GM18520 (cell line): ENCODE measurements around the gene PPIL6.

Experiments
- ATAC-seq: cut with Tn5 transposase; IDR thresholded peaks from one replicate; pipeline ENCODE4 v1.9.1; 2021; ENCODE audit not compliant: unreplicated experiment

Gene PPIL6

DNA sequence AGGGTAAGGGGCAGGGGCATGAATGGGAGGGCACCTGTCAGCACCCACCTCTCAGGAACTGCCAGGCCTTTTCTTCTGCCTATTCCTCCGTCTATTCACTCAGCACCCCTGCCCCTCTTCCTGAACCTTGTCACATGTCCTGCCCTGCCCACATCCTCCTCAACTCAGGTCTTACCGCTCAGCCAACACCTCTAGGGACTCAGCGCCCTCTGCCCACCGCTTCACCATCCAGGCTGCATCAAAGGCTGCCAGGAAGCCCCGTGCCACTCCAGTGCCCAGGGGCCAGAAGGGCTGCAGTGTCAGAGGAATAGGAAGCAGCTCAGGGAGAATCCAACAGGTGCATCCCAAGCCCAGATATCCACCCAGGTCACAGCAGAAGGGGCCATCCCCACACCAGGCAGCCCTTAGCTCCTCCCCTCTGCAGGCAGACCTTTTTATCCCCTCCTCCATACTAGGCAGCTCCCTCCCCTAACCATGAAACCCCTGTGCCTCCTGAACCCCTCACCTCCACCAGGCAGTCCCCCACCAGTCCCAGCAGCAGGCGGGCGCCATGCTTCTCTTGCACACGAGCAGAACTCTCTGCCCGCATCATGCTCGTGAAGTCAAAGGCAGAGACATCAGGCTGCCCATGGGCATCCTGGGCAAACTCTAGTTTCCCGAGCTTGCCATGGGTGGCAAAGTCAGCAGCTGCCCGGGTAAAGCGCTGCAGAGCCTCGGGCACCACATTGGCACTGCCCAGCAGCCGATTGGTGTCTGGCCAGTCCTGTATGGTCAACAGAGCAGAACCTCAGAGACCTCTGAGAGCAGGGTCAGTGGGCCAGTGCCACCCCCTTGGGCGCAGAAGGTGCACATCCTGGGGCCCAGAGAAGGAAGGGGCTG is 9.6 kb upstream of the PPIL6 start:
- ATAC-seq: no peak

DNA sequence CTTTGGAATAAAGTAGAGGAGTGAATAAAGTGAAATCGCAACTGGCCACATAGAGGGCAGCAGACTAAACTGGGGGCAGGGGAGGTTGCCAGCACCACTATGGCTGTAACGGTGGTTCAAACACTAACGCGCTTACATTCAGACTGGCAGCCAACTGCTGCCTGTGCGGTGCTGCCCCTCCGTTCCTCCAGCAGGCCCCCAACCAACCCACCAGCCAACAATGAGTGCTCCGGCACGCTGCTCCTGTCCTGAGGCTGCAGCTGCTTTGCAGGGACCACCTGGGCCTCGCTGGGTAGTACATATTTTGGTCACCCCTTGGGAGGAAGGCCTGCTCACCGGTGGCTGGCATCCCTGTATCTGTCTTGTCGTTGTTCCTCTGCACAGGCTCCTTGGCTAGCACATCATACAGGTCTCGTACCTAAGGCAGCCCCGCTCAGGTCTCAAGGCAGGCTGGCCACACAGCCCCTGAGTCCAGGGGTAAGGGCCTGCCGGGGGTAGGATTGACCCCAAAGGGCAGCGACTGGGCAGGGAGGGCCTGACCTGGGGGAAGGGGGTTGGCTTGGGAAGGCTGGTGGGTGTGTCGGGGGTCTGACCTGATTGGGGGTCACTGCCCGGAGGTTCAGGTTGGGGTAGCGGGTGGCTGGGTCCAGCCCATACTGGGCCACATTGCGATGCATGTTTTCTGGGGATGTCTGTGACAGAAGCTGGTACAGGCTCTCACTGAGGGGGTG is 8.8 kb upstream of the PPIL6 start:
- ATAC-seq: no peak

DNA sequence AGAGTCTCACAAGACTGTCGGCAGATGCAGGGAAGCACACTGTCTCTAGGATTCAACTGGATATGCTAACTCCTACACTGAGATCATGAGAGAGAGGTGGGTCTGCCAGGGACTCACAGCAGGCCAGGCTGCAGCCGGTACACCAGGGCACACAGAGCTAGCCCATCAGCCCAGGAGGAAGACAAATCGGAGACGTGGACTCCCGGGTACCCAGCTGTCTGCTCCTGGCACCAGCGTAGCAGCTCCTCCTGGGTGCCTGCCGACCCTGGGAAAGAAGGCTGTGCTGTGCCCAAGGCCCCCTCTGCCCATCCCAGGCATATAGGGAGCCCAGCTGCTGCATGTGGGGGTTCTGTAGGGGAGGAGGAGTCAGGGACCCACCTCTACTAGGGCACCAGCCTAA is 8.2 kb upstream of the PPIL6 start:
- ATAC-seq: no peak

DNA sequence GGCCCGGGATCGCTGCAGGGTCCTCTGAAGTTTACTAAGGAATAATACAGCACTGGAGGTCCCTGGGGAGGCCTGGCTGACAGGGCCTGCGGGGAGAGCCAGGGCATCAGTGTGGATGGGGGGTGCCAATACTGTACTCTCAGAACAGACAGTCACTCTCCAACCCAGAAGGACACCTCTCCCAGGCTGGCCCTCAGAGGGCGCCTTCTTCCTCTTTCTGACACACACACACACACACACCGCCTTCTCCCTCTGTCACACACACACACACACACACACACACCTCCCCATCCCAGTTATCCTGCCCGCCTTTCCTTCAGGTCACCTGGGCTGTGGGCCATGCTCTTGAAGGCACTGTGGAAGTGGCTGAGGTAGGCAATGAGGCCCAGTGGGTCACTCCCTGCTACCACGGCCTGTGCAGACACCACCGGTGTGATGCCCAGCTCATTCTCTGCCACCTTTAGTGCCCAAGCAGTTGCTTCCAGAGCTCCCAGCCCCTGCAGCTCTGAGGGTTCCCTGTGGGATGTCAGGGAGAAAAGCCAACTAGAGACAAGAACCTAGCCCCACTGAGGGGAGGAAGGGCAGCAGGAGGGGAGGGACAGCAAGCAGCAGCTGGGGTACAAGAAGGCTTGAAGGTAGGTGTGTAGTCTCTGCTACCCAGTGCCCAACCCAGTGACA is 7.6 kb upstream of the PPIL6 start:
- ATAC-seq: no peak

DNA sequence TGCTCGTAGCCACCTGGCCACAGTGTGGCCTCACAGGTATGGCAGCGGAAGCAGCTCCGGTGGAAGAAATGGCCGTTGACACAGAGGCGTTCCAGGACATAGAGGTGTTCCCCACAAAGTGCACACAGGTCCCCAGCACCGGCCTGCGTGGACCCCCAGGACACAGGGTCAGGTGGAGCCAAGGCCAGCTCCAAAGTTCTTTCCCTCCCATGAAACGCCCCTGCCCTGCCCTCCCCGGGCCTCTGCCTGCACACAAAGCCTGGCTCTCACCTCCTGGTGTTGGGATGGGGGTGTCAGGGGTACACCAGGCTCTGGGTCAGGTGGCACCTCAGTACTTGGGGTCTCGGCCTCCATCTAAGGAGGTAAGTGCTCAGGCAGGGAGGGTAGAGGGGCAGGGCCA is 6.7 kb upstream of the PPIL6 start:
- ATAC-seq: no peak

DNA sequence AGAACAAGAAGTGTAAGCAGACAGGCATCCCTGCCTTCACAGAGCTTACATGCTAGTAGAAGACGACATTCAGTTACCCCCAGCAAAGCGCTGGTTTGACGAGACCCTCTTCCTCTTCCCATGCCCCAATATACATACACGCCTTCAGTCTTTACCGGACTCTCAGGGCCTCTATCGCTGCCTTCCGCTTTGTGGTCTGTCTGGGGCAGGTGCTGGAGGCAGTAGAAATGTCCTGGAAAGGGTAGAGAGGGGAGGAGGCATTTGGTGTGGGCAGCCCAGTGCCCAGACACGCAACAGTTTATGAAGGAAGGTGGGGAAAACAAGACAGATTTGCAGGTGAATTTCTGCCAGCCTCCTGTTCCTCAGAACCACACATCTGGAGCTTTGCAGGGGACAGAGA is 6.1 kb upstream of the PPIL6 start:
- ATAC-seq: no peak

DNA sequence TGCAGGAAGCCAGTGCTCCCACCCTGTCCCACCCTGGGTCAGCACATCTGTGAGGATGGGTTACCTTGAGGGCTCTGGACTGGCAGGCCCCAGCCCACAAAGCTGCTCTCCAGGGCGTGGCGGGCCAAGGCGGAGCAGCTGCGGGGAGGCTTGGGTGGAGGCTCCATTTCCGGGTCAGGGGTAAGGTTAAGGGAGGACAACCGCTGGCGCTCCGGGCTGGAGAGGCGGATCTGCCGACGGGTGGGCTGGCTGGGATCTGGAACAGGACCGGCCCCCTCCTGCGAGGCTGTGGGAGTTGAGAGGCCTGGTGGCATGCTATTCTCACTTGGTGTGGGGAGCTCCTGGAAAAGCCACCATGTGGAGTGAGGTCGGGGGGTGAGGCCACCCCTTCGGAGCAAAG is 5.6 kb upstream of the PPIL6 start:
- no peak for ATAC-seq

DNA sequence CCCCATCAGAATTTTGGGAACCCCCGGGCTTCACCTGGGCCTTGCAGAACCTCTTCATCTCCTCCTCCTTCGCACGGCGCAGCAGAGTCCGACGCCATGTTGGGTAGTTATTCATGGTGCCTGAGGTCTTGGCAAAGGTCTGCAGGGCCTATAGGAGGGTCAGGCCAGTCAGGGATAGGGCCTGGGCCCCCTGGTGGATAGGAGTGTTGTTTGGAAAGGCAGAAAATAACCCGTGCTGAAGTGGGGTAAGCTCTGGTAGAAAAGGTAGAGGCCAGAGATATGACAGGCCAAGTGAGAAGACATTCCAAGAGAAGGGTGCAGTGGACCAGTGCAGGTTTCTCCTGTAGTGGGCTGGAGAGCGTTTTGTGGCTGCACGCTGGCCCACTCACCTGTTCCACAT is 5.0 kb upstream of the PPIL6 start:
- no peak for ATAC-seq

DNA sequence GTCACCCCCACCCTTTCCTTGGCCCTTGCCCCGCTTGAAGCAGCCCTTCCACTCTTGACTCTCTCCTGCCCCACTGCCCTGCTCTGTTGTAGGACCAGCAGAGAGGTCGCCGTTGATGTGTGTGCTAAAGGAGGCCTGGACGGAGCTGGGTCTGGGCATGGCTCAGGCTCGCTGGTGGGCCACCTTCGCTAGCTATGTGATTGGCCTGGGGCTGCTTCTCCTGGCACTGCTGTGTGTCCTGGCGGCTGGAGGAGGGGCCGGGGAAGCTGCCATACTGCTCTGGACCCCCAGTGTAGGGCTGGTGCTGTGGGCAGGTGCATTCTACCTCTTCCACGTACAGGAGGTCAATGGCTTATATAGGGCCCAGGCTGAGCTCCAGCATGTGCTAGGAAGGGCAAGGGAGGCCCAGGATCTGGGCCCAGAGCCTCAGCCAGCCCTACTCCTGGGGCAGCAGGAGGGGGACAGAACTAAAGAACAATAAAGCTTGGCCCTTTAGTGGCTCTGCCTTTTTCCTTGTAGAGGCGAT is 3.1 kb upstream of the PPIL6 start:
- ATAC-seq: no peak

DNA sequence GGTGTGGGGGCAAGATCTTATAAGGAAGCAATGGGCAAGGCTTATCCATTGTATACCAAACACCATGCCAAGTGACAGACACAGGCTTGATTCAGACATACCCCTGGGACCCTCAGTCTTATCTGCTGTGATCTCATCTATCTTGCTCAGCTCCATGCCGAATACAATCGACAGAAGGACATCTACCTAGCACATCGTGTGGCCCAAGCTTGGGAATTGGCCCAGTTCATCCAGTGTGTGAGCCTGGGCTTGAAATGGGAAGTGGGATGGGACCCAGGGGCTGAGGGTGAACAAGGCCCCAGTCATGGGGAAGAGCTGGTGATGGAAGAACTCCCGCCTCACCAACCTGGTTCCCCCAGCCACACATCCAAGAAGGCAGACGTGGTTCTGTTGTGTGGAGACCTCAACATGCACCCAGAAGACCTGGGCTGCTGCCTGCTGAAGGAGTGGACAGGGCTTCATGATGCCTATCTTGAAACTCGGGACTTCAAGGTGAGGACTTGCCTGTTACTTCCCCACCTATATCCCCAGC is 2.0 kb upstream of the PPIL6 start:
- no peak for ATAC-seq

DNA sequence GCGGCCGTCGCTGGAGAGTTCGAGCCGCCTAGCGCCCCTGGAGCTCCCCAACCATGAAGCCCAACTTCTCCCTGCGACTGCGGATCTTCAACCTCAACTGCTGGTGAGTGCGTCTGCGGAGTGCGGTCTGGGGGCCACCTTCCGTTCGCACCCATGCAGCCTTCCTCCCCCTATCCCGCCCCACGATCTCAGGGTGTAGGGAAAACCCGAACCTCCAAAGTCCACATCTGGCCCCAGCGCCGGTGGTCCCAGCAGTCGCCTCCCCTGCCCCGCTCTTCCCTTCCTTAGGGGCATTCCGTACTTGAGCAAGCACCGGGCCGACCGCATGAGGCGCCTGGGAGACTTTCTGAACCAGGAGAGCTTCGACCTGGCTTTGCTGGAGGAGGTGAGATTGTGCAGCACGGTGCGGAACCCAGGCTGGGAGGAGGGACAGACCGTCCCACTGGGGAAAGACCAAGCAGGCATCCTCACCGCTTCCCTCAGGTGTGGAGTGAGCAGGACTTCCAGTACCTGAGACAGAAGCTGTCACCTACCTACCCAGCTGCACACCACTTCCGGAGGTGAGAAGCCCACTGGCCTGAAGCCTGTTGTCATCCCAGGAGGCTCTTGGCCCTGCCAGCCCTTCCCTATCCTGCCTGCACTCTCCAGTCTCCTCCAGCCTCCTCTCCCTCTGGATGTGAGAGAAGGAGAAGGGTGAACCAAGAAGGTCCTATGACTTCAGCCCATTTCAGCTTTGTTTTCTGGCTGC is 815 bp upstream of the PPIL6 start:
- no peak for ATAC-seq

DNA sequence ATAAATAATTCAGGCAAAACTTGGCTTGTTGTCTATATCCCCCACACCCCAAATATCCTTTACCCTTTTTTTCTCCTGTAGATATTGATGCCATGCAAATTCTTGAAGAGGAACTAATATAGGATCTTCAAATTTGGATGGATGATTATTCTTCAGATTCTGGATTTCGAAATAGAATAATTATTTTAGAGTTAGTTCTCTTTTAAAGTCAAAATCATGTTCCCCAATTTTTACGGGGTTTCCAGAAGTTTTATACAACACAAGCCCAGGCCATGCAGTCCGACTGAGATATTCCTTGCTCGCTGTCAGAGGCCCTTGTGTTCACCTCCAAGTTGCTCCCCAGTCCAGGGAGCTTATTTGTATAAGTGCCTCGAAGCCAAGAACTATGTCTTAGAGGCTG is 4.4 kb downstream of the PPIL6 start:
- no peak for ATAC-seq

DNA sequence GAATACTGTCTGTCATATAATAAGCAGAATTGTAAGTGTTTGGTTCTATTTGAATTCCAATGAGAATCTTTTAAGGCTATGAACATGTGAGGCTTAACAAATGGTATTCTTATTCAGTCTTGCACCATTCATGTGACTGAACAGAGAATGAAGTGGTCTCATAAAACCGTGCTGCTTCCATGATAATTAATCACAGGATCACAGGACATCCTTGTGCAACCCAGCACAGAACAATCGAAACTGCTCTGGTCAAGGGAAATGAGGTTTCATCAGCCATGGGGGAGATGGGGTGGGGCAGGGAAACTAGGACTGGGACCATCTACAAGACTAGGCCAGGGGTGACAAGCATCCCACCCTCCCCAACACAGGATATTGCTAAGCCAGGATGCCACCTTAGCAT is 6.0 kb downstream of the PPIL6 start:
- no peak for ATAC-seq

DNA sequence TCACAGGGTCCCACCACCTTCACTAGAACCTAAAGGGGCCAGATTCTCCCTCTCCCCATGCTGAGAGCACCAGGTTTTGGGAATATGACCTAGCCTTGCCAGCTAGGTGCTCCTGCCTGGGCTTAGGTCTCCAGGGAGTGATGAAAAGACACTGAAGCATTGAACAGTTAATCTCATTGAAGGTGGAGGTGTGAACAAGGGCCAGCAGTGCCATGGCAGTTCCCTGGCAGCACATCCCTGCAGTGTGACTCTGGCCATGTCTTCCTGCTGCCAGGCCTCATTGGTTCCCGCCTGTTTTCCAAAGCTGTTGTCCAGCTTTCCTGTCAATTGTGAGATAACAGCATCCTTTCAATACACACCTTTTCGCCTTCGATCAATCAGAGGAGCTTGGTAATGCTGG is 10.9 kb downstream of the PPIL6 start:
- ATAC-seq: no peak

DNA sequence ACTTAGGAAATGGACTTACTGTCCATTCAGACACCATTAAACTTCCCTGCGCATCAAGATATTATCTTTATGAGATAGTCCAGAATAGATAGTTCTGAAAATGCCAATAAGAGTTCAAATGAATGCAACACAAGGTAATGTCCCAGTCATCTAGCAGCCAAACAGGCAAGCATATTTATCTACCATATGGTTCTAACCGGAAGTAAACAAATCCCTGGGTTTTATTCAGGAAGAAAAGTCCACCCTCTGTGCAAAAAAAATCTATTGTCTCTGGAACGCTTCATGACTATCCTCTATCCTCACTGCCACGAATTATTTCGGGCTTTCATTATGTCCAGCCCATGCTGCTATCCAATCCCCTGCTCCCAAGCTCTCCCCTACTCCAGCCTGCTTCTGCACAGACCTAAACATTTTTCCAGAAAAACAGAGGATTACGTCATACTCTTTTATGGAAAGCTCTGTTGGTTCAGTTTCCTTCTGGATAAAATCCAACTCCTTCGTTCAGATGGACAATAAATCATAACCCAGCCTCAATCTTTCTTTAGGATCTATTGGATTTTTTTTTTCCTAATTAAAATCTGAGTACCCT is 11.4 kb downstream of the PPIL6 start:
- no peak for ATAC-seq

DNA sequence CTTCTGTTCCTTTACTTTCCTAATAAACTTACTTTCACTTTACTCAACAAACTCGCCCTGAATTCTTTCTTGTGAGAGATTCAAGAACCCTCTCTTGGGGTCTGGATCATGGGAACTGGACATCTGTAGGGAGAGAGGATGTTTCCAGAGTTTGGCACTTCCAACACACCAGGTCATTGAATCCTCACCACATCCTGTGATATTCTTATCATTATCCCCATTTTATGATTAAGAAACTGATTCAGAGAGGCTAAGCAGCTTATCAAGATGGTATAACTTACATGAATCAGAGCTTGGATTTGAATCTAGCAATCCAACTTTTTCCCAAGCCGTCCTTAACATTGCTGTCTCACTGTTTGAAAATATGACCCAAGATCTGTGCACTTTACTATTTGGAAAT is 15.5 kb downstream of the PPIL6 start:
- no peak for ATAC-seq

DNA sequence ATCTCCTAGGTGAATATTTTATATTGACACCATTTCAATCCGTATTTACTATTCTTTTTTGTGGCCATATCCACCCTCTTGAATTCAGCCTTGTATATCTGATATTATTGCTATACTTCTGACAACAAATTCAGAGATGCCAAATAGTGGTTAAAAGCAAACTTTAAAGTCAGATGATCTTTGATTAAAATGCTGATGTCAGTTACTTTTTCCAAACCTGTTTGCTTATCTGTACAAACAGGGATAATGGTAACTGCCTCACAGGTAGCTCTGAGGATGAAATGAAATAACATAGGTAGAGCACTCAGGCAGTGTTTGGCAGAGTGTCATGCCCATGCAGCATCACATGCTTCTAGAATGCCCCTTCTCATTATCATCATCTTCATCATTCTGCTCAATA is 19.2 kb downstream of the PPIL6 start:
- no peak for ATAC-seq

DNA sequence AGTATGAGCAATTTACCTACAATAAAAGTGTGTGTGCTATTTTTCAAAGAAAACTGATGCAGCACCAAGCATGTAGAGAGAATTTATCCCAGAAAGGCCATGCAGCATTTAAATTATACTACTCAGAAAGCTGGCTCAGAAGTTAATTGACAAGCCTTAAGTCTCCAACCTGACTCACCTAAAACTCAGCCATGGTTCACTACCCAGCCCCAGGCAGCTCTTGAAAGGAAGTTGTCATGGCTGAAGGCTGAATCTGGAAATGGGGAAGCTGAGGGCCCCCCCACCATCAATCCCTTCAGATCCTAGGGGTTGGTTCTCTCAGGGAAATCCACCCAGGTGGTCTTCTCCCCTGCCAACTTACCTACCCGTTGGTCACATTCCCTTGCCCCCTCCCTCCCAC is 19.7 kb downstream of the PPIL6 start:
- ATAC-seq: no peak

DNA sequence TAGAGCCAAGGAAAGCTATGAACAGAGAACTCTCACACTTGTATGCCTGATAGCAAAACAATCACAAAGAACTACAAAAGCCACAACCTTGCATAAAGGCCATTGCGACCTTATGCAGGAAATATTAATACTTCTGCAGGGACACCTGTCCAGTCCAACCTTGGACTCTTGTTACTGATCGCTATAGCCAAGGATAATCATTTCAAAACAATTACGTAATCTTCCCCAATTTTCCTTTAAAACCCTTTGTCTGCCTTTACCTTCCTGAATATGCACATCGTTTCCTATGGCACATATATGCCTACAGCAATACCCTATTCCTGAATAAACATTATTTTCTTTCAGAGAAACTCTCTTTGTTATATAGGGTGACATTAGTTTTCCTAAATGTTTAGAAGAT is 22.8 kb downstream of the PPIL6 start:
- ATAC-seq: no peak

DNA sequence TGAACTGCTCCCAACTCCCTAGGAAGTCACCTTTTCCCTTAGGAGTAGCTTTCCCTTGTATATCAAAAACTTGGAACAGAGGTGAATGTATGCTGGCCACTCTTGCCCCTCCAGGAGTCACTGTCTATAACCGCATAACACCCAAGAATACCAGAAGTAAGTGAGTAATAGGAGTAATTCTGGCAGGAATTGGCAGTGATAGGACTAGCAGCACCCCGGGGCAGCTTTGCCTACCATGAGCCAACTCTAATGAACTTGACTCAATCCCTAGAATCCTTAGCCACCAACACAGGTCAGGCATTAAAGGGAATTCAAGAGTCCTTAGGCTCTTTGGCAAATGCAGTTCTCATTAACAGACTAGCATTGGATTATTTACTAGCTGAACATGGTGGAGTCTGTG is 29.4 kb downstream of the PPIL6 start:
- ATAC-seq: no peak
